Type B pancreatic cell (in vitro differentiated cells): ENCODE measurements around the gene MYOF. TPM values are rescaled to one million over a fixed set of nuclear protein-coding genes. Genes with fewer than 3 reads are reported as not detected.

Experiments
- DNase-seq: peaks from one replicate; pipeline ENCODE4 v3.0.0; 2021; ENCODE audit warnings: mixed read lengths; ENCODE audit not compliant: unreplicated experiment; ENCODE audit errors: extremely low spot score
- H3K27ac Mint-ChIP-seq: 2 replicates; pipeline ENCODE4 v1.8.0; 2021; ENCODE audit warnings: mild to moderate bottlenecking, mixed read lengths
- H3K27me3 Mint-ChIP-seq: 2 replicates; pipeline ENCODE4 v1.8.0; 2021; ENCODE audit warnings: mixed read lengths
- H3K36me3 Mint-ChIP-seq: 2 replicates; pipeline ENCODE4 v1.8.0; 2021; ENCODE audit warnings: mixed read lengths
- H3K4me1 Mint-ChIP-seq: one replicate; pipeline ENCODE4 v1.8.0; 2021; ENCODE audit warnings: mixed read lengths; ENCODE audit not compliant: unreplicated experiment
- H3K4me3 Mint-ChIP-seq: 2 replicates; pipeline ENCODE4 v1.8.0; 2021; ENCODE audit warnings: mild to moderate bottlenecking, mixed read lengths
- H3K9me3 Mint-ChIP-seq: 2 replicates; pipeline ENCODE4 v1.8.0; 2021; ENCODE audit warnings: mixed read lengths
- total RNA-seq: library from RNA; stranded (reverse); gene quantifications from 2 replicates; pipeline ENCODE4 v1.2.1, GENCODE V29; 2021; ENCODE audit warnings: low replicate concordance
- TF ChIP-seq, protein P1 (sequence below): fragments of 200-600 bp; sonication (generic); conservative IDR thresholded peaks from 2 replicates; pipeline ENCODE4 v1.5.0; 2021; ENCODE audit warnings: antibody characterized with exemption, mild to moderate bottlenecking

Gene MYOF
- total RNA-seq, 1 donor from 2014 or later: 49.4 TPM

DNA sequence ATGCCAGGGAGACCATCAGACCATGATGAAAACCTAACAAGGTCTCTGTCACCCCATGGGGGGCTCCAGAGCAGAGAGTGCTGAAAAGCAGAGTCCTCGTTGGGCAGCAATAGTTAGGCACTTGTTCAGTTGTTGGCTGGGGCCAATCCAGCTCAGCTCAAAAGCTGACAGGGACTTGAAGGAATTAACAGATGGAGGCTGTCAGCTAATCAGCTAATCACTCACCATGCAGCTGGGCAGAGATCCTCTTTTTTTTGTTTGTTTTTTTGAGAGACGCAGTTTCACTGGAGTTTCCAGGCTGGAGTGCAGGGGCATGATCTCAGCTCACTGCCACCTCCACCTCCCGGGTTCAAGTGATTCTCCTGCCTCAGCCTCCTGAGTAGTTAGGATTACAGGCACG is 32.4 kb upstream of the MYOF start:
- TF ChIP-seq, protein P1, sequence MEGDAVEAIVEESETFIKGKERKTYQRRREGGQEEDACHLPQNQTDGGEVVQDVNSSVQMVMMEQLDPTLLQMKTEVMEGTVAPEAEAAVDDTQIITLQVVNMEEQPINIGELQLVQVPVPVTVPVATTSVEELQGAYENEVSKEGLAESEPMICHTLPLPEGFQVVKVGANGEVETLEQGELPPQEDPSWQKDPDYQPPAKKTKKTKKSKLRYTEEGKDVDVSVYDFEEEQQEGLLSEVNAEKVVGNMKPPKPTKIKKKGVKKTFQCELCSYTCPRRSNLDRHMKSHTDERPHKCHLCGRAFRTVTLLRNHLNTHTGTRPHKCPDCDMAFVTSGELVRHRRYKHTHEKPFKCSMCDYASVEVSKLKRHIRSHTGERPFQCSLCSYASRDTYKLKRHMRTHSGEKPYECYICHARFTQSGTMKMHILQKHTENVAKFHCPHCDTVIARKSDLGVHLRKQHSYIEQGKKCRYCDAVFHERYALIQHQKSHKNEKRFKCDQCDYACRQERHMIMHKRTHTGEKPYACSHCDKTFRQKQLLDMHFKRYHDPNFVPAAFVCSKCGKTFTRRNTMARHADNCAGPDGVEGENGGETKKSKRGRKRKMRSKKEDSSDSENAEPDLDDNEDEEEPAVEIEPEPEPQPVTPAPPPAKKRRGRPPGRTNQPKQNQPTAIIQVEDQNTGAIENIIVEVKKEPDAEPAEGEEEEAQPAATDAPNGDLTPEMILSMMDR: no peak
- Mint-ChIP-seq H3K27me3 (no peaks in the 10 kb centered on the region), H3K36me3 (peaks cover 20% of the 10 kb centered on the region), H3K4me3 (no peak overlapping the region), H3K9me3 (no peaks in the 10 kb centered on the region), H3K4me1 (no peaks in the 10 kb centered on the region), H3K27ac (no peak overlapping the region)
- DNase-seq: no peak

DNA sequence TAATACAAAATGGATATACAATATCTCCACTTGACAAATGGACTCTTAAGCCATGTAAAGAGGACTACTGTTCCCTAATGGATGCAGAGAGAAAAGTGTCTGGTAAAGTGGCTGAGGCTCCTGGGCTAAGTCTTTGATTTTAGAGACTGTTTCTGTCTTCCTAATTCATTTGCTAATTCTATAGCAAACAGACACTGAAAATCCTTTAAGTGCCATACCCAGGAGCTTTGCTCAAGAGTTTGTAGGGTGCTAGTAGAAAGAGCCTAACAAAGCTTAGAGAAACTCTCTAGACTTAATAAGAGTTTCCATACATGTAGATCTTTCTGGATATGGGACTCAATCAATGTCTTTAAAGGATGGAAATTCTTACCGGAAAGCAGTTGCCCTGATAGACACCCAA is 31.0 kb upstream of the MYOF start:
- H3K4me3 Mint-ChIP-seq: no peak overlapping the region

DNA sequence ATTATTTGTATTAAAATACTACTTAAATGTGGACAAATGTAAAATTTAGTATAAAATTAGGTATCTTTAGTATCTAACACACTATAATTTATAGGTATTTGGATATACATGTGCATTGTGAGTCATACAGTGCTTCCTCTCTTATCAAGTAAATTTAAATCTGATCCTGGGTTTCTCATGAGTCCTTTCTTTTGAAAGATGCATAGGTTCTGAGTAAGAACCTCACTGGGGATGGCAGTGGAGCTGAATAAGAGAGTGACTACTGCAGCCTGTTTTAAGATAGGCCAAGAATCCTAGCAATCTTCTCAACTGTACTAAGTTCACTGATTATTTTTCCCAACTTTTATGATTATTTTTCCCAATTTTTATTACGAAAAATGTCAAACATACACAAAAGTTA is 30.4 kb upstream of the MYOF start:
- no peak for DNase-seq
- no peaks in the 10 kb centered on the region for H3K27me3 Mint-ChIP-seq
- TF ChIP-seq, protein P1: no peak
- H3K36me3 Mint-ChIP-seq: peaks cover 13% of the 10 kb centered on the region
- H3K4me3 Mint-ChIP-seq: no peak overlapping the region
- no peak overlapping the region for H3K27ac Mint-ChIP-seq
- H3K9me3 Mint-ChIP-seq: no peaks in the 10 kb centered on the region
- no peaks in the 10 kb centered on the region for H3K4me1 Mint-ChIP-seq

More for the DNA sequence above, 31.0 kb upstream of the MYOF start:
- no peak overlapping the region for H3K27ac Mint-ChIP-seq
- H3K27me3 Mint-ChIP-seq: no peaks in the 10 kb centered on the region
- H3K36me3 Mint-ChIP-seq: peaks cover 10% of the 10 kb centered on the region
- no peaks in the 10 kb centered on the region for H3K9me3 Mint-ChIP-seq
- no peak for DNase-seq
- no peaks in the 10 kb centered on the region for H3K4me1 Mint-ChIP-seq
- TF ChIP-seq, protein P1: no peak

DNA sequence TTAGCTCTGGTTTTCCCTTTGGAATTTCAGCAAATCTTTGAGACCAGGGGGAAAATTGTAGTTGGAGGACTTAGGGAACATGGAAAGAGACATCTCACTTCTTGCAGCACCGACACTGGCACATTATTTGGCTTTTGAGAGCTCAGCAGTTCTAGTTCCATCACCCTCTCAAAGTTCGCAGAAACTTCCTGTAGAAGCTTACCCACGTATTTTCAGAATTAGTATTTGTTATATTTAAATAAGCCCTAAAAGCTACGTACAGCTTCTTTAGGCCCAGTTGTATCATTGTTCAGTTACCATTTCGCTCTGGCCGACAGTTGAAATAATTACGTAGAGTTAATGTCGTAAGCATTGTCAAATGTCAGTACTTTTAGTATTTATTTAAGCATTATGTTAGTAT is 27.7 kb upstream of the MYOF start:
- peaks cover 12% of the 10 kb centered on the region for H3K36me3 Mint-ChIP-seq
- no peak overlapping the region for H3K27ac Mint-ChIP-seq
- H3K27me3 Mint-ChIP-seq: no peaks in the 10 kb centered on the region
- DNase-seq: no peak
- H3K4me3 Mint-ChIP-seq: no peak overlapping the region
- H3K9me3 Mint-ChIP-seq: no peaks in the 10 kb centered on the region
- TF ChIP-seq, protein P1: no peak
- no peaks in the 10 kb centered on the region for H3K4me1 Mint-ChIP-seq

DNA sequence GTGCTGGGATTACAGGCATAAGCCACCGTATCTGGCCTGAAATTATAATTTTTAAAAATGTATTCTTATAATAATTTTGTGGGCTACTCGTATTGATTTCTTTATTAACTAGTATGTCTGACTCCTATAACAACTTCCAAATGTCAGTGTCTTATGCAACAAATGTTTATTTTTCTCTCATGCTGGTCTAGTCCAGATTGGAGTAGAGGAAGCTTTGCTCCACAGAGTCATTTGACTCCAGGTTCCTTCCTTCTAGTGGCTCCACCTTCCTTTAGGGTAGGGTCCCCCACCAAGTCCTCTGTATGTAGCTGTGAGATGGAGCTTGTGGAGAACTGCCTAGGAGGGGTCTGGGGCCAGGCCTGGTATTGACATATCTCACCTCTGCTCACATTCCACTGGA is 22.9 kb upstream of the MYOF start:
- Mint-ChIP-seq H3K4me3 (no peak overlapping the region), H3K4me1 (no peaks in the 10 kb centered on the region), H3K36me3 (peaks cover 7% of the 10 kb centered on the region), H3K27me3 (no peaks in the 10 kb centered on the region), H3K27ac (no peak overlapping the region), H3K9me3 (no peaks in the 10 kb centered on the region)
- no peak for DNase-seq
- TF ChIP-seq, protein P1: no peak

DNA sequence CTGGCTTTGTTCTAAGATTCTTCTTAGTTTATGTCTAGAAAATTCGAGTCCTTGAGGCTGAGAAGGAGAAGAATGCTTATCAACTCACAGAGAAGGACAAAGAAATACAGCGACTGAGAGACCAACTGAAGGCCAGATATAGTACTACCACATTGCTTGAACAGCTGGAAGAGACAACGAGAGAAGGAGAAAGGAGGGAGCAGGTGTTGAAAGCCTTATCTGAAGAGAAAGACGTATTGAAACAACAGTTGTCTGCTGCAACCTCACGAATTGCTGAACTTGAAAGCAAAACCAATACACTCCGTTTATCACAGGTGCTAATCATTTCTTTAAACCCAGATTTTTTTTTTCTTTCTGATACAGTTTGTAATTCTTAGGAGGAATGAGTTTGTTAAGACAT is 20.9 kb upstream of the MYOF start:
- H3K36me3 Mint-ChIP-seq: peaks cover 7% of the 10 kb centered on the region
- no peak for DNase-seq
- no peak overlapping the region for H3K4me3 Mint-ChIP-seq
- H3K9me3 Mint-ChIP-seq: no peaks in the 10 kb centered on the region
- TF ChIP-seq, protein P1: no peak
- no peak overlapping the region for H3K27ac Mint-ChIP-seq
- peaks cover 11% of the 10 kb centered on the region for H3K4me1 Mint-ChIP-seq
- no peaks in the 10 kb centered on the region for H3K27me3 Mint-ChIP-seq
